Naive B cell (primary cell): Measurements from ENCODE around the gene FCHSD2. TPM values are rescaled to one million over a fixed set of nuclear protein-coding genes. Genes with fewer than 3 reads are reported as not detected.
A peak's percentile ranks its signal among the peaks of the same experiment; 100 is the strongest.

Experiments
- ATAC-seq, 2 donors: fragments of 150-1000 bp; cut with Tn5 transposase; 2 replicates each; pipeline ENCODE4 v1.10.0; 2021; ENCODE audit warnings: low read depth in 2 of 2, mild to moderate bottlenecking in 2 of 2, moderate library complexity in 2 of 2
- DNase-seq: peaks from one replicate; pipeline ENCODE4 v3.0.0; 2022
- H3K27ac Mint-ChIP-seq, 6 donors: one replicate each; pipeline ENCODE4 v1.8.0; 2020 to 2022; ENCODE audit warnings: mild to moderate bottlenecking in 6 of 6, mixed read lengths in 6 of 6, moderate library complexity in 5 of 6, inconsistent platforms in 2 of 6
- H3K27me3 Mint-ChIP-seq, 3 donors: one replicate each; pipeline ENCODE4 v1.8.0; 2021 to 2022; ENCODE audit warnings: mixed read lengths in 3 of 3, mild to moderate bottlenecking in 1 of 3
- H3K36me3 Mint-ChIP-seq, 2 donors: one replicate each; pipeline ENCODE4 v1.8.0; 2020 to 2022; ENCODE audit warnings: mixed read lengths in 2 of 2, inconsistent platforms in 1 of 2, mild to moderate bottlenecking in 1 of 2
- H3K4me1 Mint-ChIP-seq, 3 donors: one replicate each; pipeline ENCODE4 v1.8.0; 2020 to 2022; ENCODE audit warnings: mixed read lengths in 3 of 3, inconsistent platforms in 1 of 3, mild to moderate bottlenecking in 1 of 3, moderate library complexity in 1 of 3
- H3K4me3 Mint-ChIP-seq, 8 donors: one replicate each; pipeline ENCODE4 v1.8.0; 2020 to 2022; ENCODE audit warnings: mild to moderate bottlenecking in 8 of 8, mixed read lengths in 8 of 8, moderate library complexity in 8 of 8, inconsistent platforms in 2 of 8
- H3K9me3 Mint-ChIP-seq, 7 donors: one replicate each; pipeline ENCODE4 v1.8.0; 2020 to 2022; ENCODE audit warnings: mixed read lengths in 7 of 7, mild to moderate bottlenecking in 5 of 7, inconsistent platforms in 2 of 7, moderate library complexity in 1 of 7
- polyA plus RNA-seq, 6 donors: library from polyadenylated mRNA; unstranded; fragments of 300-500 nt; fragmentation: Illumina TruSeq; gene quantifications; one replicate each; pipeline ENCODE4 v1.2.3, GENCODE V29; 2021; ENCODE audit warnings: low read depth in 6 of 6

FCHSD2 gene
- polyA plus RNA-seq, 6 donors from 2014 or later = 43.0 to 134 (median 104) TPM

- Mint-ChIP-seq H3K27me3 (no peaks in the 10 kb centered on the region), H3K4me1 (peaks cover 57 to 71% (median 61%) of the 10 kb centered on the region in 3 donors), H3K9me3 (peaks cover 0 to 7% (median 0%) of the 10 kb centered on the region in 7 donors), H3K36me3 (peaks cover 35 to 51% of the 10 kb centered on the region in 2 donors), H3K27ac (peak overlapping the region in 5 of 6 donors; percentile 32 to 82 (median 36)), H3K4me3 (peak overlapping the region in 1 of 8 donors; percentile 20)
- ATAC-seq (no peak), DNase-seq (no peak)
These were observed 170.7 kb downstream of the FCHSD2 start for GRCh38 chr11:72971192-72971967.

- H3K4me1 Mint-ChIP-seq = peaks cover 59 to 71% (median 61%) of the 10 kb centered on the region in 3 donors
- no peak for DNase-seq
- no peak for ATAC-seq
- H3K9me3 Mint-ChIP-seq = peaks cover 0 to 7% (median 1%) of the 10 kb centered on the region in 7 donors
- no peaks in the 10 kb centered on the region for H3K27me3 Mint-ChIP-seq
- peak overlapping the region; percentile 40 to 90 (median 76) for H3K27ac Mint-ChIP-seq
- peak overlapping the region in 3 of 8 donors; percentile 4 to 56 (median 51) for H3K4me3 Mint-ChIP-seq
- H3K36me3 Mint-ChIP-seq = peaks cover 37 to 53% of the 10 kb centered on the region in 2 donors
These were observed 171.5 kb downstream of the FCHSD2 start for GRCh38 chr11:72970557-72971118.

- DNase-seq = no peak
- Mint-ChIP-seq H3K27ac (peak overlapping the region; percentile 0 to 82 (median 38)), H3K4me1 (peaks cover 59 to 73% (median 66%) of the 10 kb centered on the region in 3 donors), H3K9me3 (peaks cover 0 to 7% (median 1%) of the 10 kb centered on the region in 7 donors), H3K36me3 (peaks cover 36 to 49% of the 10 kb centered on the region in 2 donors), H3K4me3 (no peak overlapping the region), H3K27me3 (no peaks in the 10 kb centered on the region)
- no peak for ATAC-seq
These were observed 172.2 kb downstream of the FCHSD2 start for GRCh38 chr11:72969894-72970335.

DNA sequence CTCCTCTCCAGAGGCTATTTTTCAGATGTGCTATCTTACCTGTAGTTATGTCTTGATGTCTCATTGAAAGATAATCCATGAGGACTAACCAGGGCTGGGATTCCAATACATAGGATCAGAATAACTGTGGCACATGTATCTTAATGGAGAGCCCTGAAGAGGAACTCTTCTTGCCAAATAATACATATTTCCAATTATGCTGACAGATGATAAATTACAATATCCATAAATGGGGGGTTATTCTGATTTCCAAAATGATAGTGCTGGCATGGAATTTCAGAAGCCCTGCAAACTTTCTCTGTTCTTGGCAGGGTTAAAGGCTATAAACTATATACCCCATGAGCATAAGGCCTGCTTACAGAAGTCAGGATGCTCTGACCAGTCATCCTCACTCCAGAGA lies 173.7 kb downstream of the FCHSD2 start:
- Mint-ChIP-seq H3K27me3 (no peaks in the 10 kb centered on the region), H3K4me1 (peaks cover 56 to 80% (median 73%) of the 10 kb centered on the region in 3 donors), H3K36me3 (peaks cover 27 to 44% of the 10 kb centered on the region in 2 donors), H3K4me3 (peak overlapping the region in 1 of 8 donors; percentile 17), H3K27ac (peak overlapping the region in 3 of 6 donors; percentile 22 to 64 (median 27)), H3K9me3 (peaks cover 0 to 5% (median 1%) of the 10 kb centered on the region in 7 donors)
- no peak for ATAC-seq
- DNase-seq = no peak

DNA sequence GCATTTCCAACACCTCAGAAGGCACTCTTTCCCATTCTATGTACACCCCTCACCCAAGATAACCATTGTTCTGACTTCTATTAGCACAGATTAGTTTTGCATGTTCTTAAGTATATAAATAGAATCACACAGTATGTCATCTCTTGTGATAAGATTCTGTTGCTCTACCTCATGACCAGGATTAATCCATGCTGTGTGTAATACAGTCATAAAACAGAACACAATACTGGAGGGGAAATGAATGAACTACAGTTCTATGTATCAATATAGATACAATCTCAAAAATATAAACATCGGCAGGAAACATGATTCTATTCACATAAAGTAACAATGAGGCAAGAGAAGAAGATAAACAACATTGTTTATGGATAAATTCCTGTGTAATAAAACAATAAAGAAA lies 176.4 kb downstream of the FCHSD2 start:
- Mint-ChIP-seq H3K4me3 (peak overlapping the region in 5 of 8 donors; percentile 0 to 72 (median 37)), H3K4me1 (peaks cover 38 to 64% (median 60%) of the 10 kb centered on the region in 3 donors), H3K27me3 (no peaks in the 10 kb centered on the region), H3K36me3 (peaks cover 30 to 44% of the 10 kb centered on the region in 2 donors), H3K27ac (peak overlapping the region in 4 of 6 donors; percentile 3 to 92 (median 24)), H3K9me3 (peaks cover 0 to 5% (median 1%) of the 10 kb centered on the region in 7 donors)
- DNase-seq = no peak
- ATAC-seq = no peak

- ATAC-seq = no peak
- Mint-ChIP-seq H3K4me3 (no peak overlapping the region), H3K9me3 (peaks cover 0 to 5% (median 1%) of the 10 kb centered on the region in 7 donors), H3K27ac (peak overlapping the region in 1 of 6 donors; percentile 73), H3K36me3 (peaks cover 45 to 47% of the 10 kb centered on the region in 2 donors), H3K4me1 (peaks cover 26 to 65% (median 52%) of the 10 kb centered on the region in 3 donors), H3K27me3 (no peaks in the 10 kb centered on the region)
- DNase-seq = no peak
These were observed 179.4 kb downstream of the FCHSD2 start for GRCh38 chr11:72962717-72963116.

GRCh38 chr11:72962084-72962483 lies 180.0 kb downstream of the FCHSD2 start:
- peaks cover 22 to 64% (median 52%) of the 10 kb centered on the region in 3 donors for H3K4me1 Mint-ChIP-seq
- ATAC-seq = no peak
- peak overlapping the region in 1 of 6 donors; percentile 15 for H3K27ac Mint-ChIP-seq
- H3K27me3 Mint-ChIP-seq = no peaks in the 10 kb centered on the region
- no peak overlapping the region for H3K4me3 Mint-ChIP-seq
- peaks cover 0 to 9% (median 2%) of the 10 kb centered on the region in 7 donors for H3K9me3 Mint-ChIP-seq
- no peak for DNase-seq
- H3K36me3 Mint-ChIP-seq = peaks cover 45 to 46% of the 10 kb centered on the region in 2 donors

DNA sequence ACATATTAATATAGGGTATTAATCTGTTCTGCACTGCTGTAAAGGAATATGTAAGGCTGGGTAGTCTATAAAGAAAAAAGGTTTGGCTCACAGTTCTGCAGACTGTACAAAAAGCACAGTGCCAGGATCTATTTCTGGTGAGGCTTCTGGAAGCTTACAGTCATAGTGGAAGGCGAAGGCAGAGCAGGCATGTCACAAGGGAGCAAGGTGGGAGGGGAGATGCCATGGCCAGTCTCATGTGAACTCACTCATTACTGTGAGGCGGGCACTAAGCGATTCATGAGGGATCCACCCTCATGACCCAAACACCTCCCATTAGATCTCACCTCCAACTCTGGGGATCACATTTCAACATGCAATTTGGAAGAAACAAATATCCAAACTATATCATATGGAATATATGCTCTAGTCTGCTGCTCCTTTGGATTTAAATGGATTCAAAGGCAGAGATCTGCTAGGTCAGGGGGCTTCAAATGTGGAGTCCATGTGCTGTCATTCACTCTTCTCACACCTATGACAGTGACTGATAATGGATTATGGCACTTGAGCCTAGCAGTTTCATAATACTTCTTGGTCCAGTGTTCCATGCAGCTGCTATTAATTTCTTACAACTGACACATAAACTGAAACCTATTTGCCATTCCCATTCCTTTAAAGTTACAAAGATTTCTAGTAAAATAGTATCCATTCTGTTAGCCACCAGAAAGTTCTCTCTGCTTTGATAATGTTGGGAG lies 182.0 kb downstream of the FCHSD2 start:
- Mint-ChIP-seq H3K27me3 (no peaks in the 10 kb centered on the region), H3K27ac (peak overlapping the region in 5 of 6 donors; percentile 41 to 90 (median 61)), H3K4me1 (peaks cover 23 to 61% (median 48%) of the 10 kb centered on the region in 3 donors), H3K36me3 (peaks cover 32 to 35% of the 10 kb centered on the region in 2 donors), H3K4me3 (no peak overlapping the region), H3K9me3 (peaks cover 0 to 4% (median 0%) of the 10 kb centered on the region in 7 donors)
- no peak for ATAC-seq
- DNase-seq = no peak

- H3K27me3 Mint-ChIP-seq = no peaks in the 10 kb centered on the region
- no peak for DNase-seq
- peaks cover 35 to 37% of the 10 kb centered on the region in 2 donors for H3K36me3 Mint-ChIP-seq
These were observed 183.3 kb downstream of the FCHSD2 start for GRCh38 chr11:72958791-72959190.

DNA sequence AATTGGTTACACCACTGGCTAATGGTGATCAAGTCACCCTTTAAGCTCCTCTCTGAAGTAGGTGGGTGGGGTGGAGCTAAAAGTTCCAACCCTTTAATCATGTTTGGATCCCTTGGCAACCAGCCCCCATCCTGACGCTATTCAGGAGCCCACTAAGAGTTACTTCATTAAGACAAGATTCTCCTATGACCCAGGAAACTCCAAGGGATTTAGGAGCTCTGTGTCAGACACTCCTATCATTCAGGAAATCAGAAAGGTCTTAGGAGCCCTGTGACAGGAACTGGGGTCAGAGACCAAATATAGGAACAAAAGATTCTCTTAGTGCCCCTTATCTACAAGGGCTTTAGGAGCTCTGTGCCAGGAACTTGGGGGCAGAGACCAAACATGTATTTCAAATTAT lies 186.7 kb downstream of the FCHSD2 start:
- Mint-ChIP-seq H3K27ac (peak overlapping the region in 4 of 6 donors; percentile 37 to 85 (median 66)), H3K4me1 (peaks cover 52 to 79% (median 66%) of the 10 kb centered on the region in 3 donors), H3K4me3 (peak overlapping the region in 2 of 8 donors; percentile 47 to 48), H3K9me3 (peaks cover 0 to 4% (median 0%) of the 10 kb centered on the region in 7 donors), H3K27me3 (no peaks in the 10 kb centered on the region), H3K36me3 (peaks cover 35 to 36% of the 10 kb centered on the region in 2 donors)
- ATAC-seq (no peak), DNase-seq (no peak)

More at GRCh38 chr11:72958791-72959190, 183.3 kb downstream of the FCHSD2 start:
- H3K4me3 Mint-ChIP-seq = no peak overlapping the region
- H3K4me1 Mint-ChIP-seq = peaks cover 28 to 62% (median 51%) of the 10 kb centered on the region in 3 donors
- H3K27ac Mint-ChIP-seq = peak overlapping the region in 4 of 6 donors; percentile 29 to 72 (median 55)
- no peak for ATAC-seq
- peaks cover 0 to 4% (median 0%) of the 10 kb centered on the region in 7 donors for H3K9me3 Mint-ChIP-seq

- no peak for ATAC-seq
- Mint-ChIP-seq H3K4me3 (peak overlapping the region in 4 of 8 donors; percentile 4 to 54 (median 30)), H3K4me1 (peaks cover 53 to 78% (median 65%) of the 10 kb centered on the region in 3 donors), H3K27me3 (no peaks in the 10 kb centered on the region), H3K9me3 (peaks cover 0 to 4% (median 0%) of the 10 kb centered on the region in 7 donors), H3K27ac (peak overlapping the region in 5 of 6 donors; percentile 7 to 85 (median 72)), H3K36me3 (peaks cover 29 to 39% of the 10 kb centered on the region in 2 donors)
- no peak for DNase-seq
These were observed 187.3 kb downstream of the FCHSD2 start for GRCh38 chr11:72954860-72955259.

DNA sequence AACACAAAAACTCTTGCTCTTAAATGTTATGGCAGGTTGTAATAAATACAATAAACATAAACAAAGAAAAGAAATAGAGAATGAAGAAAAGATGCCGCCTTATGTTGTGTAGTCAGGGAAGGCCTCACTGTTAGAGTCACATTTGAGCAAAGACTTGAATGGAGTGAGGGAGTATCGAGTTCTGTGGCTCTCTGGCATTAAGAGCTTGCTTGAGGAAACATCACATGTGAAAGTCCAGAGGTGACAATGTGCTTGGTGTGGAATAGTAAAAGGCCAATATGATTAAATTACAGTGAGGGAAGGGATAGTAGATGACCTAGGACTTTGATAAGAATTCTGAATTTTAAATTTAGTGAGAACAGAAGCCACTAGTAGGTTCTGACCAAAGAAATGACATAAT lies 188.5 kb downstream of the FCHSD2 start:
- Mint-ChIP-seq H3K27me3 (no peaks in the 10 kb centered on the region), H3K4me3 (peak overlapping the region in 6 of 8 donors; percentile 2 to 60 (median 42))

More for the DNA sequence above, 188.5 kb downstream of the FCHSD2 start:
- peaks cover 0 to 4% (median 0%) of the 10 kb centered on the region in 7 donors for H3K9me3 Mint-ChIP-seq
- peaks cover 27 to 31% of the 10 kb centered on the region in 2 donors for H3K36me3 Mint-ChIP-seq
- ATAC-seq (no peak), DNase-seq (no peak)
- H3K27ac Mint-ChIP-seq = peak overlapping the region; percentile 49 to 95 (median 76)
- H3K4me1 Mint-ChIP-seq = peaks cover 60 to 79% (median 63%) of the 10 kb centered on the region in 3 donors
